Measurements from ENCODE around the gene DDX19B. TPM values are rescaled to one million over a fixed set of nuclear protein-coding genes. Genes with fewer than 3 reads are reported as not detected.
A peak's percentile ranks its signal among the peaks of the same experiment; 100 is the strongest.
"Not testable (repeated sequence)": the region's sequence is repeated elsewhere in the genome, so short reads cannot be mapped to it uniquely, and the experiment has no call there.

DDX19B gene
- total RNA-seq (10 to 100 TPM; 26.9 to 28.7 TPM), polyA plus RNA-seq (10 to 100 TPM; 52.4 to 52.7 TPM)

GRCh38 chr16:70298988-70299938, at the start of gene DDX19B:
DDX19B (plus strand) TSS chr16:70299186; CDS start chr16:70299298, 112 bp downstream.
- H3K27ac ChIP-seq (ENCODE audit: low read depth, low read length) = peak within 1 kb of the TSS; percentile 93
- Mint-ChIP-seq H3K36me3 (peaks cover 24 to 29% of the 10 kb centered on the region in 2 donors), H3K4me3 (peak within 1 kb of the TSS; percentile 93 to 98 (median 96)), H3K27me3 (no peaks in the 10 kb centered on the region), H3K9me3 (peaks cover 0 to 10% (median 2%) of the 10 kb centered on the region in 8 donors), H3K4me1 (peaks cover 26 to 49% (median 37%) of the 10 kb centered on the region in 4 donors), H3K27ac (peak within 1 kb of the TSS; percentile 95 to 99 (median 99))
- CTCF ChIA-PET (ENCODE audit: partially characterized antibody) = interaction anchor here (0.9 to 3.2 kb wide), 8 partner anchors 8 to 47 kb away, joined by 3 to 18 read pairs (median 6); partner anchors contain the start of genes AARS1 and EXOSC6
- H3K36me3 ChIP-seq (ENCODE audit: insufficient read depth, low read length) = no peaks in the 10 kb centered on the region
- POLR2A ChIA-PET (ENCODE audit: partially characterized antibody) = interaction anchor here (0.6 to 3.6 kb wide), 17 partner anchors 8 to 259 kb away, joined by 3 to 80 read pairs (median 7); partner anchors contain the start of genes AARS1, DDX19A, EXOSC6 and FCSK
- intact Hi-C loops (cut with micrococcal nuclease) = loop anchor here (1.0 kb wide), 2 partner anchors 10 to 47 kb away; partner anchors contain the start of genes AARS1 and DDX19A
- H3K27me3 ChIP-seq (ENCODE audit: insufficient read depth, low read length) = no peaks in the 10 kb centered on the region
- no peaks in the 10 kb centered on the region for H3K9me3 ChIP-seq (ENCODE audit: control insufficient read depth in 1 of 2, low read length in 2 of 2)
- peak; percentile 42 to 67 (median 57) for DNase-seq
- peaks cover 30% of the 10 kb centered on the region for H3K4me1 ChIP-seq (ENCODE audit: insufficient read depth, low read length)
- peak within 1 kb of the TSS; percentile 88 to 98 for H3K4me3 ChIP-seq (ENCODE audit: low read length in 2 of 2)

- peak overlapping the region in 6 of 8 donors; percentile 32 to 82 (median 56) for H3K4me3 Mint-ChIP-seq
- Histone ChIP-seq H3K4me1 (ENCODE audit: insufficient read depth, low read length) (peaks cover 29% of the 10 kb centered on the region), H3K36me3 (ENCODE audit: insufficient read depth, low read length) (peaks cover 12% of the 10 kb centered on the region)
- H3K27me3 Mint-ChIP-seq; H3K27ac ChIP-seq (ENCODE audit: low read depth, low read length); DNase-seq; CTCF ChIA-PET (ENCODE audit: partially characterized antibody); H3K9me3 Mint-ChIP-seq; H3K9me3 ChIP-seq (ENCODE audit: control insufficient read depth in 1 of 2, low read length in 2 of 2); H3K4me3 ChIP-seq (ENCODE audit: low read length in 2 of 2); H3K27me3 ChIP-seq (ENCODE audit: insufficient read depth, low read length): not testable (repeated sequence)
- peaks cover 2 to 32% of the 10 kb centered on the region in 2 donors for H3K36me3 Mint-ChIP-seq
- POLR2A ChIA-PET (ENCODE audit: partially characterized antibody) = interaction anchor here (3.1 to 3.5 kb wide), 2 partner anchors 39 to 50 kb away, joined by 21 to 22 read pairs; partner anchors contain the start of genes AARS1 and DDX19B
- H3K4me1 Mint-ChIP-seq = peaks cover 12 to 43% (median 30%) of the 10 kb centered on the region in 4 donors
- intact Hi-C loops (cut with micrococcal nuclease) = loop anchor here (5.0 kb wide), 1 partner anchor 273 kb away; the partner anchor contains the start of genes COG4 and SF3B3
- H3K27ac Mint-ChIP-seq = peak overlapping the region in 6 of 7 donors; percentile 16 to 91 (median 75)
Measured at GRCh38 chr16:70249697-70250096, 49.3 kb upstream of the DDX19B start.

- intact Hi-C loops (cut with micrococcal nuclease) = loop anchor here (1.0 to 5.0 kb wide), 5 partner anchors 38 to 271 kb away; partner anchors contain the start of genes AARS1, COG4, DDX19A and SF3B3
- Histone ChIP-seq H3K4me3 (ENCODE audit: low read length in 2 of 2) (peak overlapping the region in 1 of 2 donors; percentile 49), H3K9me3 (ENCODE audit: control insufficient read depth in 1 of 2, low read length in 2 of 2) (no peaks in the 10 kb centered on the region), H3K27ac (ENCODE audit: low read depth, low read length) (peak overlapping the region; percentile 73), H3K4me1 (ENCODE audit: insufficient read depth, low read length) (peaks cover 29% of the 10 kb centered on the region), H3K36me3 (ENCODE audit: insufficient read depth, low read length) (peaks cover 19% of the 10 kb centered on the region), H3K27me3 (ENCODE audit: insufficient read depth, low read length) (no peaks in the 10 kb centered on the region)
- no peaks in the 10 kb centered on the region for H3K27me3 Mint-ChIP-seq
- peak overlapping the region; percentile 68 to 90 (median 84) for H3K27ac Mint-ChIP-seq
- peaks cover 0 to 2% (median 0%) of the 10 kb centered on the region in 8 donors for H3K9me3 Mint-ChIP-seq
- H3K4me3 Mint-ChIP-seq = peak overlapping the region; percentile 72 to 87 (median 82)
- peak in 1 of 5 donors; percentile 22 for DNase-seq
- CTCF ChIA-PET (ENCODE audit: partially characterized antibody) = interaction anchor here (1.0 to 4.5 kb wide), 11 partner anchors 9 to 274 kb away, joined by 3 to 22 read pairs (median 5); partner anchors contain the start of genes AARS1, DDX19A and DDX19B
- POLR2A ChIA-PET (ENCODE audit: partially characterized antibody) = interaction anchor here (0.6 to 3.5 kb wide), 12 partner anchors 9 to 274 kb away, joined by 3 to 22 read pairs (median 6); partner anchors contain the start of genes AARS1, COG4, DDX19A and DDX19B
- H3K36me3 Mint-ChIP-seq = peaks cover 4 to 37% of the 10 kb centered on the region in 2 donors
- H3K4me1 Mint-ChIP-seq = peaks cover 9 to 39% (median 28%) of the 10 kb centered on the region in 4 donors
Measured at GRCh38 chr16:70250748-70251628, 48.0 kb upstream of the DDX19B start.

DNA sequence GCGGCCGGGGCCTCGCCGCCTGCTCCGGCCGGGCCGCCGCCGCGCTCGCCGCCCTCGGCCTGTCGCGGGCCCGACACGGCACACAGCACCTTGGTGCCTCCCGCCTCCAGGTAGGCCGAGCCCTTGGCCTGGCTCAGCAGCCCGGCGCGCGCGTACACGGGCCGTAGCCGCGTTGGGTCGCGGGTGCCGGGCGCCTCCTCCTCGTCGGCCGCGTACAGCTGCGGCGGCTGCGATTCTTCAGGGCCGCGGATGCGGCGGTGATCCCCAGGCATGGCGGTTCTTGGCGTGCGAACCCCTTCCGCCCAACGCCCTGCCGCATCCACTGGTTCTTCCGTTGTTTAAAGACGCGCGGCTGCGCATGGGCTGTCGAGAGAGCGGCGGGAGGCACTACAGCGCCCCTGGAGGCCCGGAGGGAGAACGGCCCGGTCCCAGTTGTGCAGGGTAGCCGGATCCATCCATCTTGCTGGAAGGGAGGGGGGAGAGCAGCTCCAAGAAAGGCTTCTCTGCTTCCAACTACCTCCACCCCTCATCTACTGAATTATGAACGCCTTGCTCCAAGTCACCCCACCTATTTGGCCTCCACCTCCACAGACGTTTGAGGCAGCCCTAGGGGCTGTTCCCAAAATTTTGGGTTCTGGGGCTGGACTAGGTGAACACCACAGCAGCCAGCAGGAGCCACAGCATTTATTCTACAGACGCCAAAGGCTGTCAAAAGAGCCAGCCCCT, 47.2 kb upstream of the DDX19B start, which contains the start of gene EXOSC6:
Gene EXOSC6 (minus strand): TSS at position 312 of the 726 bp plus-strand sequence. CDS start 40 bp downstream, at position 272.
- H3K27ac Mint-ChIP-seq = peak within 1 kb of the TSS; percentile 88 to 96 (median 94)
- no peaks in the 10 kb centered on the region for H3K27me3 Mint-ChIP-seq
- H3K9me3 Mint-ChIP-seq = peaks cover 0 to 2% (median 0%) of the 10 kb centered on the region in 8 donors
- peaks cover 4 to 37% of the 10 kb centered on the region in 2 donors for H3K36me3 Mint-ChIP-seq
- POLR2A ChIA-PET (ENCODE audit: partially characterized antibody) = interaction anchor here (0.6 to 3.5 kb wide), 14 partner anchors 8 to 273 kb away, joined by 3 to 22 read pairs (median 6); partner anchors contain the start of genes AARS1, COG4, DDX19A and DDX19B
- no peaks in the 10 kb centered on the region for H3K27me3 ChIP-seq (ENCODE audit: insufficient read depth, low read length)
- H3K9me3 ChIP-seq (ENCODE audit: control insufficient read depth in 1 of 2, low read length in 2 of 2) = no peaks in the 10 kb centered on the region
- intact Hi-C loops (cut with micrococcal nuclease) = loop anchor here (1.0 to 5.0 kb wide), 5 partner anchors 38 to 271 kb away; partner anchors contain the start of genes AARS1, COG4, DDX19A and SF3B3
- DNase-seq = peak; percentile 92 to 94 (median 93)
- peaks cover 9 to 35% (median 24%) of the 10 kb centered on the region in 4 donors for H3K4me1 Mint-ChIP-seq
- peak within 1 kb of the TSS; percentile 73 for H3K27ac ChIP-seq (ENCODE audit: low read depth, low read length)
- CTCF ChIA-PET (ENCODE audit: partially characterized antibody) = interaction anchor here (1.0 to 4.5 kb wide), 12 partner anchors 9 to 273 kb away, joined by 3 to 22 read pairs (median 5); partner anchors contain the start of genes AARS1, DDX19A and DDX19B
- peaks cover 20% of the 10 kb centered on the region for H3K36me3 ChIP-seq (ENCODE audit: insufficient read depth, low read length)
- peak within 1 kb of the TSS in 1 of 2 donors; percentile 62 for H3K4me3 ChIP-seq (ENCODE audit: low read length in 2 of 2)
- peaks cover 28% of the 10 kb centered on the region for H3K4me1 ChIP-seq (ENCODE audit: insufficient read depth, low read length)
- peak within 1 kb of the TSS; percentile 88 to 92 (median 90) for H3K4me3 Mint-ChIP-seq

DNA sequence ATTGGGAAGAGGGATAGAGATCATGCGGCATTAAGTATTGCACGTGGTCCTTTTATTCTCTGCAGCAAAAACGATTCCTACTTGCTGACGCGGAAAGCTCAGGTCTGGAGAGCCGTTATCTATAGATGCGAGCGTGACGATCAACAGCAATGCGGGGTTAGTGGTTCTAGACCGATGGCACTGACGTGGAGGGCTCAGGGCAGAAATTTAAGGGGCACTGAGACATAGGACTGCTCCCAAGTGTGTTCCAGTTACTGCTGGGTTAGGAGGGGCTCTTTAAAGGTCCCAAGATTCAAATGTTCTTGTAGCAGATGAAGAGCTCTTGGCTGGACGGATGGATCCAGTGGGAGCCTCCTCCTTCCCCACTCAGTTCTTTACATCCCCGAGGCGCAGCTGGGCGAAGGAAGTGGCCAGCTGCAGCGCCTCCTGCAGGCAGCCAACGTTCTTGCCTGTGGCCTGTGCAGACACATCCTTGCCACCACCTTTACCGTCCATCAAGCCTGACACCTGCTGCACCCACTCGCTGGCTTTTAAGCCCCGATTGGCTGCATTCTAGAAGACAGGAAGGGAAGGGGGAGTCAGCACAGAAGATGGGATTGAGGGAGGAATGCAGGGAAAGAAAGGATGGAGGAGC, 46.5 kb upstream of the DDX19B start:
- CTCF ChIA-PET (ENCODE audit: partially characterized antibody) = interaction anchor here (1.0 to 4.5 kb wide), 10 partner anchors 8 to 272 kb away, joined by 3 to 22 read pairs (median 5); partner anchors contain the start of genes AARS1, DDX19A and DDX19B
- Histone ChIP-seq H3K4me3 (ENCODE audit: low read length in 2 of 2) (no peak overlapping the region), H3K9me3 (ENCODE audit: control insufficient read depth in 1 of 2, low read length in 2 of 2) (no peaks in the 10 kb centered on the region), H3K36me3 (ENCODE audit: insufficient read depth, low read length) (peaks cover 26% of the 10 kb centered on the region), H3K27ac (ENCODE audit: low read depth, low read length) (no peak overlapping the region), H3K27me3 (ENCODE audit: insufficient read depth, low read length) (no peaks in the 10 kb centered on the region), H3K4me1 (ENCODE audit: insufficient read depth, low read length) (peaks cover 26% of the 10 kb centered on the region)
- Mint-ChIP-seq H3K4me3 (peak overlapping the region in 5 of 8 donors; percentile 31 to 88 (median 43)), H3K4me1 (peaks cover 9 to 33% (median 22%) of the 10 kb centered on the region in 4 donors), H3K9me3 (peaks cover 0 to 2% (median 0%) of the 10 kb centered on the region in 8 donors), H3K27ac (peak overlapping the region in 5 of 7 donors; percentile 55 to 94 (median 88)), H3K36me3 (peaks cover 4 to 41% of the 10 kb centered on the region in 2 donors), H3K27me3 (no peaks in the 10 kb centered on the region)
- intact Hi-C loops (cut with micrococcal nuclease) = loop anchor here (5.0 kb wide), 1 partner anchor 270 kb away; the partner anchor contains the start of genes COG4 and SF3B3
- no peak for DNase-seq
- POLR2A ChIA-PET (ENCODE audit: partially characterized antibody) = interaction anchor here (0.9 to 3.5 kb wide), 10 partner anchors 15 to 272 kb away, joined by 4 to 22 read pairs (median 6); partner anchors contain the start of genes AARS1, COG4, DDX19A and DDX19B

Measured in CD4-positive, alpha-beta memory T cell (primary cell).